Measurements from ENCODE around the gene NAV2. TPM values are rescaled to one million over a fixed set of nuclear protein-coding genes. Genes with fewer than 3 reads are reported as not detected.
A peak's percentile ranks its signal among the peaks of the same experiment; 100 is the strongest.

Gene NAV2
- total and polyA plus RNA-seq, 3 donors from 2014 or later, result 3.4 to 6.0 (median 3.9) TPM

DNA sequence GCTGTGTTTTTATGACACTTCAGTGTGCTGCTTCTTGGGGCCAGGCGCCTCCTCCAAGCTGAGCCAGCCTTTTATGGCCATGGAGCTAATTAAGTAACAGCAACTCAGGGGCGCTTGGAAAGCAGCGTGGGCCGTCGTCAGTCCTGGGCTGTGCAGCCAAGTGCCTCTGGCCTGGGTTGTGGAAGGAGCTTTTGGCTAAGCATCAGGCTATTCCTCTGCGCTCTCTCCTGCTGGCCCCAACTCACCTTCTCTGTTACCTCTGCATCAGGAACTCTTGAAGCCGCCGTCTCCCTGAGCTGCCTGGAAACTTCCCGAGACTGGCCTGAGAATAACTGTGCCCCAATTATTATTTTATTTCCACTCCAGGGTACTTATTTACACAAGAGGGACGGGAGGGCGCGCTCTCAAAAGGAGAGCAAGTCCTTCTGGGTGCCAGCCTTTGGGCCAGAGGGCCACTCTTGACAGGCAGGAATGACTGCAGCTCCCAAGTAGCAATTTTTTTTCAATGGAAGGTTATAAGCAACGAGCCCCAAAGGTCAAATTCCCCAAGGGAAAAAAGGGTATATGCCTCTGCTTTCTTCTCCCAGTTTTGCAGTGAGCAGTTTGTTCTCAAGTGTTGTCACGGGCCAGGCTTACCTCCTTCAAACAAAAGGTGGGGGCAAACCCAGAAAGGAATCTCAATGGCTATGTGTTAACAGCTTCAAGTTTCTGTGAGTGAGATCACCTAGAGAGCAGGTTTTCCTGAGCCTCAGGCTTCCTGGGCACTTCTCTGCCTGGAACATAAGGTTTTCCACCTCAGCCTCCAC lies 38.5 kb upstream of the NAV2 start:
- H3K4me1 ChIP-seq, result peaks cover 8% of the 10 kb centered on the region
- intact Hi-C loops (cut with DNase I; ENCODE audit: low total_unique reads), result no loop called here
- no peaks in the 10 kb centered on the region for H3K36me3 ChIP-seq (ENCODE audit: low read depth, missing control alignments)
- WGBS, 2 donors, result 52 to 60% methylated on average over 14 of the region's 14 CpGs
- no peak for TF ChIP-seq POLR2A (IDR thresholded peaks at IDR 0.05)
- TF ChIP-seq, protein P1, sequence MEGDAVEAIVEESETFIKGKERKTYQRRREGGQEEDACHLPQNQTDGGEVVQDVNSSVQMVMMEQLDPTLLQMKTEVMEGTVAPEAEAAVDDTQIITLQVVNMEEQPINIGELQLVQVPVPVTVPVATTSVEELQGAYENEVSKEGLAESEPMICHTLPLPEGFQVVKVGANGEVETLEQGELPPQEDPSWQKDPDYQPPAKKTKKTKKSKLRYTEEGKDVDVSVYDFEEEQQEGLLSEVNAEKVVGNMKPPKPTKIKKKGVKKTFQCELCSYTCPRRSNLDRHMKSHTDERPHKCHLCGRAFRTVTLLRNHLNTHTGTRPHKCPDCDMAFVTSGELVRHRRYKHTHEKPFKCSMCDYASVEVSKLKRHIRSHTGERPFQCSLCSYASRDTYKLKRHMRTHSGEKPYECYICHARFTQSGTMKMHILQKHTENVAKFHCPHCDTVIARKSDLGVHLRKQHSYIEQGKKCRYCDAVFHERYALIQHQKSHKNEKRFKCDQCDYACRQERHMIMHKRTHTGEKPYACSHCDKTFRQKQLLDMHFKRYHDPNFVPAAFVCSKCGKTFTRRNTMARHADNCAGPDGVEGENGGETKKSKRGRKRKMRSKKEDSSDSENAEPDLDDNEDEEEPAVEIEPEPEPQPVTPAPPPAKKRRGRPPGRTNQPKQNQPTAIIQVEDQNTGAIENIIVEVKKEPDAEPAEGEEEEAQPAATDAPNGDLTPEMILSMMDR (IDR thresholded peaks at IDR 0.05), result no peak
- H3K4me3 ChIP-seq, result no peak overlapping the region
- DNase-seq, result peak; percentile 74
- peak overlapping the region in 1 of 2 donors; percentile 30 for H3K27ac ChIP-seq
- H3K9me3 ChIP-seq, result no peaks in the 10 kb centered on the region
- no peaks in the 10 kb centered on the region for H3K27me3 ChIP-seq

DNA sequence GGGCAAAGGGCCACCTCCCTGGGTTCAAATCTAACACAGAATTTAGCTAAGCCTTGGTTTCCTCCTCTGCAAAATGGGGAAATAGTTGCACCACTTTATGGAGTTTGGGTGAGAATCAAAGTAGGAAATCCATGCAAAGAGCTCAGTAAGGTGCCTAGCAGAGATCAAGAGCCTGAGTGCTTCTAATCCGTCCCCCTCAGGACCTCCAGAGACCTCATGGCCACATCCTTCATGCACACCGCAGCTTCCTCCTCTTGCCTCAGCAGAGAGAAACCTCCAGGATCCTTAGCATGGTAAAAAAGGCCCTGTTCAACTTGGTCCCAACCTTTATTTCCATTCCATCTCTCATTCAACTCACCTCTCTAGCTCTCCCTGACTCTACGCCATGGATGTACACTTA lies 37.8 kb upstream of the NAV2 start:
- no peak for DNase-seq
- no peaks in the 10 kb centered on the region for H3K27me3 ChIP-seq
- no peaks in the 10 kb centered on the region for H3K36me3 ChIP-seq (ENCODE audit: low read depth, missing control alignments)
- intact Hi-C loops (cut with DNase I; ENCODE audit: low total_unique reads), result no loop called here
- WGBS, 2 donors, result 89 to 94% methylated on average over 3 of the region's 3 CpGs
- peaks cover 8% of the 10 kb centered on the region for H3K4me1 ChIP-seq
- no peak overlapping the region for H3K27ac ChIP-seq
- no peaks in the 10 kb centered on the region for H3K9me3 ChIP-seq
- no peak overlapping the region for H3K4me3 ChIP-seq
- no peak for TF ChIP-seq POLR2A (IDR thresholded peaks at IDR 0.05)
- TF ChIP-seq, protein P1 (IDR thresholded peaks at IDR 0.05), result no peak

DNA sequence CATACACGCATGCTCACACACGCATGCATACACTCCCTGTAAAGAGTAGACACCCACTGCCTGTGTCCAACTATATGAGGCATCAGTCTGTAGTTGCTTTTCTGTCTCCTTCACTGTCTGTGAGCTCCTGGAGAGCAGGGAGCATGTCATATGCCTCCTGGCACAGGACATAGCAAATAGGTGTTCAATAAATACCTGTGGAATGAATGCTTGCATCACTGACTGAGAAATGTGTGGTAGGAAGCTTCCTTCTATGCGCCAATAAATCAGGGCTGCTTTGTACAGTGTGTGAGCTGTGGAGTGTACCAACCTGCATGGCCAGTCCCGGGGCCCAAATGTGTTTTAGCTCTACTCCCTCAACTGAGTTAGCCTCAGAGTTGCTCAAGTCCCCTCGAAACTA lies 37.2 kb upstream of the NAV2 start:
- no peaks in the 10 kb centered on the region for H3K36me3 ChIP-seq (ENCODE audit: low read depth, missing control alignments)
- no peak overlapping the region for H3K4me3 ChIP-seq
- no peak for TF ChIP-seq POLR2A (IDR thresholded peaks at IDR 0.05)
- TF ChIP-seq, protein P1 (IDR thresholded peaks at IDR 0.05), result no peak
- DNase-seq, result no peak
- peaks cover 8% of the 10 kb centered on the region for H3K4me1 ChIP-seq
- H3K27me3 ChIP-seq, result no peaks in the 10 kb centered on the region
- 92 to 97% methylated on average over 5 of the region's 5 CpGs for WGBS, 2 donors
- intact Hi-C loops (cut with DNase I; ENCODE audit: low total_unique reads), result no loop called here
- no peak overlapping the region for H3K27ac ChIP-seq
- H3K9me3 ChIP-seq, result no peaks in the 10 kb centered on the region

DNA sequence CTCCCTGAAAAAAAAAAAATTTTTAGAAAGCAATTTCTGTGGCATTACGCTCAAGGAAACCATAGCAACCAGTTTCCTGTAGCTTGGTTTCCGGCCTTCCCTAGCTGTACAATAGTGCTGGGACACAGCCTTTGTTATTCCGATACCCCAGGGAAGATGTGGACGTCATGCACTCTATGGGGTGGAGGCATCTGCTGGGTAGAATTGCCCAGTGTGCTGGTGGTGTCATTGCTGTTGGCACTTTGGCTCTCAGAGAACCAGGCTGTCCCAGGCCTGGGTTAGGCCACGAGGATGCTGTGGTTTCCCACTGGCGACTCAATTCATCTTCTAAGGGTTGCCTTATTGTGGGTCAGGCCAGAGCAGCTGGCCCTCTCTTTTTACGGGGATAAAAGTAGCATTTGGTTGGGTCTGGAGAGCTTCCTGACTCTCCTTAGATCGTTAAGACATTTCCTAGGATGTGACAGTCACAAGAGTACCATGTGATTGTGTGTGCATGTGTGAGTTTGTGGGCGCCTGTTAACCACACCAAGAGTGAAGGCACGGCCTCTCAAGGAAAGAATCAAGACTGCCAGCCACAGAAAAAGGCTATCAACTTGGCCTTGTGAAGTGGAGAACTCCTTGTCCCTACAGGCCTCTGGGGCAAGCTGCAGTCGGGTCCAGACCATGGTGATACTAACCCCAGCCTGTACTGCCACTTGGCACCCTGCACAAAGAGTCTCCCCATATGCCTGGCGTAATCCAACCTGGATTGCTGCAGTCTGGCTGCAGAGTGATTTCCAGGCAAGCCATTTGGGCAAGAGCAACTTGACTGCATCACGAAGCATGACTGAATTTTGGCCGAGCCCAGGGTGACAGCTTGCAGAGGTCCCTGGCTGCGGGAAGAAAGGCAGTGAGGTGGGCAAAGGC lies 35.9 kb upstream of the NAV2 start:
- no peak overlapping the region for H3K4me3 ChIP-seq
- H3K27me3 ChIP-seq, result no peaks in the 10 kb centered on the region
- no peaks in the 10 kb centered on the region for H3K9me3 ChIP-seq
- no peaks in the 10 kb centered on the region for H3K36me3 ChIP-seq (ENCODE audit: low read depth, missing control alignments)
- 81 to 91% methylated on average over 14 to 15 of the region's 15 CpGs for WGBS, 2 donors
- DNase-seq, result no peak
- intact Hi-C loops (cut with DNase I; ENCODE audit: low total_unique reads), result no loop called here
- TF ChIP-seq, protein P1 (IDR thresholded peaks at IDR 0.05), result no peak
- no peak for TF ChIP-seq POLR2A (IDR thresholded peaks at IDR 0.05)
- H3K27ac ChIP-seq, result no peak overlapping the region
- H3K4me1 ChIP-seq, result peaks cover 8% of the 10 kb centered on the region

Data from testis (tissue), 3 donors.